Natural killer cell (primary cell): Measurements from ENCODE around the gene SRXN1. TPM values are rescaled to one million over a fixed set of nuclear protein-coding genes. Genes with fewer than 3 reads are reported as not detected.

Source experiments
- ATAC-seq, 3 donors: fragments of 150-1000 bp in 2 of 3; fragments of 200-7000 bp in 1 of 3; cut with Tn5 transposase; 1 replicate in 1 of 3; 2 replicates in 2 of 3; pipeline ENCODE4 v1.10.0; 2021; ENCODE audit warnings: mild to moderate bottlenecking in 2 of 3, moderate library complexity in 2 of 3
- DNase-seq, 2 donors: peaks; one replicate each; pipeline versions ENCODE4 v3.0.0 to v3.0.0-alpha.2; 2013 to 2021; ENCODE audit warnings: mixed read lengths in 1 of 2
- H3K27ac ChIP-seq: one replicate; pipeline ENCODE4 v1.5.1; 2013; ENCODE audit warnings: mild to moderate bottlenecking, low read length
- H3K27me3 ChIP-seq: one replicate; pipeline ENCODE4 v1.6.1; 2013; ENCODE audit warnings: low read length; ENCODE audit not compliant: control insufficient read depth, insufficient read depth
- H3K36me3 ChIP-seq: one replicate; pipeline ENCODE4 v1.6.1; 2013; ENCODE audit warnings: low read length; ENCODE audit not compliant: control insufficient read depth, insufficient read depth
- H3K4me1 ChIP-seq: one replicate; pipeline ENCODE4 v1.6.1; 2013; ENCODE audit warnings: low read length; ENCODE audit not compliant: control insufficient read depth, insufficient read depth
- H3K4me3 ChIP-seq: one replicate; pipeline ENCODE4 v1.5.1; 2013; ENCODE audit warnings: low read length
- H3K9me3 ChIP-seq: one replicate; pipeline ENCODE4 v1.6.1; 2013; ENCODE audit warnings: low read length; ENCODE audit not compliant: control insufficient read depth, insufficient read depth
- H3K27ac Mint-ChIP-seq, 2 donors: one replicate each; pipeline ENCODE4 v1.8.0; 2022; ENCODE audit warnings: mild to moderate bottlenecking in 2 of 2, mixed read lengths in 2 of 2, moderate library complexity in 1 of 2
- H3K27me3 Mint-ChIP-seq, 2 donors: one replicate each; pipeline ENCODE4 v1.8.0; 2022; ENCODE audit warnings: low read depth in 2 of 2, mixed read lengths in 2 of 2
- H3K36me3 Mint-ChIP-seq: one replicate; pipeline ENCODE4 v1.8.0; 2022; ENCODE audit warnings: mixed read lengths
- H3K4me1 Mint-ChIP-seq, 2 donors: one replicate each; pipeline ENCODE4 v1.8.0; 2022; ENCODE audit warnings: mixed read lengths in 2 of 2
- H3K4me3 Mint-ChIP-seq: one replicate; pipeline ENCODE4 v1.8.0; 2022; ENCODE audit warnings: mild to moderate bottlenecking, moderate library complexity, mixed read lengths
- H3K9me3 Mint-ChIP-seq, 2 donors: one replicate each; pipeline ENCODE4 v1.8.0; 2022; ENCODE audit warnings: mixed read lengths in 2 of 2
- CTCF ChIP-seq: fragments of 200-600 bp; IDR thresholded peaks from one replicate; pipeline ENCODE4 v1.8.0; 2022; ENCODE audit warnings: antibody characterized with exemption
- WGBS: methylation state at CpG from one replicate; pipeline ENCODE4 v1.1.7; 2013; ENCODE audit warnings: missing lambda C conversion rate; ENCODE audit not compliant: insufficient coverage; 5-methylcytosine and 5-hydroxymethylcytosine counted together
- intact Hi-C: fragments of 100-400 bp; cut with micrococcal nuclease; formaldehyde crosslinking; loops from one replicate; pipeline ENCODE4 v1.14.2; 2022
- total RNA-seq, 4 donors: library from RNA; stranded (reverse); fragments of 120-200 nt in 1 of 4; gene quantifications; one replicate each; pipeline versions ENCODE4 v1.2.3 to v1.2.4, GENCODE V29; 2013 to 2022

SRXN1 gene
- total RNA-seq, 3 donors from 2014 or later (not counting 1 experiment from before 2014, with no cell fraction given): 9.1 to 16.7 (median 11.6) TPM

GRCh38 chr20:598133-598850 lies 54.7 kb downstream of the SRXN1 start:
- no peaks in the 10 kb centered on the region for H3K4me1 Mint-ChIP-seq
- Histone ChIP-seq H3K4me3 (no peak overlapping the region), H3K36me3 (no peaks in the 10 kb centered on the region), H3K27me3 (no peaks in the 10 kb centered on the region), H3K27ac (no peak overlapping the region), H3K9me3 (no peaks in the 10 kb centered on the region), H3K4me1 (no peaks in the 10 kb centered on the region)
- WGBS: 86% methylated on average over 13 of the region's 13 CpGs
- TF ChIP-seq CTCF: no peak
- H3K27ac Mint-ChIP-seq: no peak overlapping the region
- intact Hi-C loops: no loop called here
- ATAC-seq (no peak), DNase-seq (no peak)
- H3K9me3 Mint-ChIP-seq: no peaks in the 10 kb centered on the region
- H3K27me3 Mint-ChIP-seq: no peaks in the 10 kb centered on the region
- H3K36me3 Mint-ChIP-seq: no peaks in the 10 kb centered on the region
- H3K4me3 Mint-ChIP-seq: no peak overlapping the region

GRCh38 chr20:597560-597959 lies 55.4 kb downstream of the SRXN1 start:
- WGBS: no CpG with 5 or more reads among the region's 2 CpGs
- no peaks in the 10 kb centered on the region for H3K36me3 Mint-ChIP-seq
- H3K4me1 ChIP-seq: no peaks in the 10 kb centered on the region
- H3K27me3 ChIP-seq: no peaks in the 10 kb centered on the region
- no peak overlapping the region for H3K27ac ChIP-seq
- TF ChIP-seq CTCF: no peak
- intact Hi-C loops: no loop called here
- no peaks in the 10 kb centered on the region for H3K9me3 Mint-ChIP-seq
- no peak overlapping the region for H3K27ac Mint-ChIP-seq
- H3K4me3 Mint-ChIP-seq: no peak overlapping the region
- no peak for DNase-seq
- H3K27me3 Mint-ChIP-seq: no peaks in the 10 kb centered on the region
- no peak overlapping the region for H3K4me3 ChIP-seq
- no peaks in the 10 kb centered on the region for H3K4me1 Mint-ChIP-seq
- no peak for ATAC-seq
- no peaks in the 10 kb centered on the region for H3K9me3 ChIP-seq
- no peaks in the 10 kb centered on the region for H3K36me3 ChIP-seq

Other genes starting within 250 kb of the SRXN1 start
- gene RBCK1, start 244.9 kb downstream of the SRXN1 start, total RNA-seq: 100 to 1,000 TPM; 102 to 131 (median 104) TPM
- 10 to 100 TPM; 32.5 to 47.6 (median 44.2) TPM for gene TBC1D20, start 190.7 kb downstream of the SRXN1 start, total RNA-seq
- gene CSNK2A1, start 109.4 kb downstream of the SRXN1 start, total RNA-seq: 10 to 100 TPM; 88.8 to 92.6 (median 88.9) TPM
- under 1 TPM in 1 of 3 donors, not detected in 2; 0.32 TPM for gene TCF15, start 42.9 kb downstream of the SRXN1 start, total RNA-seq
- not detected for gene SCRT2, start 22.6 kb upstream of the SRXN1 start, total RNA-seq
- not detected for gene SLC52A3, start 115.3 kb upstream of the SRXN1 start, total RNA-seq
- 10 to 100 TPM; 25.1 to 91.0 (median 31.8) TPM for gene FAM110A, start 180.5 kb upstream of the SRXN1 start, total RNA-seq